AG04449 (cell line): ENCODE data around the gene NEU3.
"Not testable (repeated sequence)": the region's sequence is repeated elsewhere in the genome, so short reads cannot be mapped to it uniquely, and the experiment has no call there.

ENCODE experiments used
- CTCF ChIA-PET: fragments of 350-600 bp; formaldehyde crosslinking; extraction: SDS; loops from one replicate; lab custom pipeline; 2021; ENCODE audit warnings: antibody characterized with exemption; lab: Yijun Ruan, JAX
- POLR2A ChIA-PET: fragments of 400-600, 350-600 bp; formaldehyde crosslinking; extraction: SDS; loops from one replicate; lab custom pipeline; 2020; ENCODE audit warnings: antibody characterized with exemption, inconsistent platforms; lab: Yijun Ruan, JAX
- DNase-seq: peaks from one replicate; pipeline ENCODE4 v3.0.0-alpha.2; 2010; ENCODE audit warnings: low read depth, low spot score
- H3K4me3 ChIP-seq: 2 replicates; pipeline ENCODE4 v1.5.1; 2011; ENCODE audit warnings: low read depth, mild to moderate bottlenecking, control low read depth, low read length
- CTCF ChIP-seq: IDR thresholded peaks from one replicate; pipeline ENCODE4 v1.5.1; 2011; ENCODE audit warnings: mild to moderate bottlenecking, moderate library complexity, low read length, control low read depth, inconsistent platforms; ENCODE audit not compliant: insufficient read depth; ENCODE audit errors: missing control alignments

Gene NEU3

GRCh38 chr11:74956397-74957015 lies 32.2 kb upstream of the NEU3 start:
- no peak for DNase-seq
- ChIA-PET POLR2A (no interaction called here), CTCF (interaction anchor here (0.8 to 1.8 kb wide), 5 partner anchors 17 to 292 kb away, joined by 3 to 5 read pairs (median 4); partner anchors contain the start of gene TPBGL)
- TF ChIP-seq CTCF = no peak
- H3K4me3 ChIP-seq = no peak overlapping the region

- POLR2A ChIA-PET = interaction anchor here (2.2 kb wide), 1 partner anchor 9 kb away, joined by 7 read pairs; the partner anchor contains the start of genes SPCS2 and XRRA1
- CTCF ChIA-PET = interaction anchor here (1.4 to 1.8 kb wide), 2 partner anchors 283 to 290 kb away, joined by 4 to 5 read pairs; partner anchors contain the start of gene TPBGL
- H3K4me3 ChIP-seq = no peak overlapping the region
- no peak for DNase-seq
- no peak for TF ChIP-seq CTCF
These were observed 30.6 kb upstream of the NEU3 start for GRCh38 chr11:74957937-74958629.

- ChIA-PET CTCF (interaction anchor here (0.8 to 2.3 kb wide), 4 partner anchors 30 to 289 kb away, joined by 4 to 10 read pairs (median 4); no protein-coding TSS in a partner anchor), POLR2A (interaction anchor here (2.2 kb wide), 1 partner anchor 11 kb away, joined by 7 read pairs; the partner anchor contains the start of genes SPCS2 and XRRA1)
- not testable (repeated sequence) for H3K4me3 ChIP-seq, DNase-seq
These were observed 28.6 kb upstream of the NEU3 start for GRCh38 chr11:74960128-74960527.

- H3K4me3 ChIP-seq = no peak overlapping the region
- ChIA-PET POLR2A (no interaction called here), CTCF (interaction anchor here (1.8 kb wide), 1 partner anchor 275 kb away, joined by 4 read pairs; no protein-coding TSS in a partner anchor)
- no peak for DNase-seq
- no peak for TF ChIP-seq CTCF
These were observed 22.1 kb upstream of the NEU3 start for GRCh38 chr11:74966651-74967050.

GRCh38 chr11:74970852-74971395 lies 17.8 kb upstream of the NEU3 start:
- CTCF ChIA-PET = interaction anchor here (1.3 to 1.8 kb wide), 2 partner anchors 40 to 52 kb away, joined by 3 to 4 read pairs; no protein-coding TSS in a partner anchor
- DNase-seq = no peak
- no peak overlapping the region for H3K4me3 ChIP-seq
- TF ChIP-seq CTCF = no peak
- POLR2A ChIA-PET = no interaction called here

GRCh38 chr11:74971424-74971823 lies 17.3 kb upstream of the NEU3 start:
- H3K4me3 ChIP-seq = no peak overlapping the region
- CTCF ChIA-PET = no interaction called here
- no peak for DNase-seq
- POLR2A ChIA-PET = interaction anchor here (0.7 kb wide), 1 partner anchor 225 kb away, joined by 4 read pairs; no protein-coding TSS in a partner anchor
- no peak for TF ChIP-seq CTCF
